Brain microvascular endothelial cell (primary cell): ENCODE measurements around the gene THG1L.

Experiments
- DNase-seq: peaks from one replicate; pipeline ENCODE4 v3.0.0-alpha.2; 2020
- H3K27ac ChIP-seq: fragments of 250-450 bp; sonication (Bioruptor Pico); 2 replicates; pipeline ENCODE4 v1.5.1; 2020; ENCODE audit warnings: mild to moderate bottlenecking, moderate library complexity
- H3K27me3 ChIP-seq: fragments of 250-450 bp; sonication (Bioruptor Pico); replicated peaks from 2 replicates; pipeline ENCODE4 v1.5.1; 2020; ENCODE audit warnings: mild to moderate bottlenecking
- H3K36me3 ChIP-seq: fragments of 250-450 bp; sonication (Bioruptor Pico); replicated peaks from 2 replicates; pipeline ENCODE4 v1.5.1; 2020; ENCODE audit warnings: mild to moderate bottlenecking
- H3K4me3 ChIP-seq: 2 replicates; pipeline ENCODE4 v1.5.1; 2011; ENCODE audit warnings: low read depth, mild to moderate bottlenecking, control low read depth, low read length, moderate library complexity
- in situ Hi-C: cut with HindIII; loops from 2 replicates; pipeline ENCODE4 v1.10.0; 2017; ENCODE audit warnings: low sequenced_read_pairs, low pct_ligation_motif_present
- TF ChIP-seq, protein P1 (sequence below): IDR thresholded peaks from 2 replicates; pipeline ENCODE4 v1.5.1; 2011; ENCODE audit warnings: low read depth, mild to moderate bottlenecking, moderate library complexity, low read length, control low read depth, inconsistent platforms; ENCODE audit errors: missing control alignments

Gene THG1L

DNA sequence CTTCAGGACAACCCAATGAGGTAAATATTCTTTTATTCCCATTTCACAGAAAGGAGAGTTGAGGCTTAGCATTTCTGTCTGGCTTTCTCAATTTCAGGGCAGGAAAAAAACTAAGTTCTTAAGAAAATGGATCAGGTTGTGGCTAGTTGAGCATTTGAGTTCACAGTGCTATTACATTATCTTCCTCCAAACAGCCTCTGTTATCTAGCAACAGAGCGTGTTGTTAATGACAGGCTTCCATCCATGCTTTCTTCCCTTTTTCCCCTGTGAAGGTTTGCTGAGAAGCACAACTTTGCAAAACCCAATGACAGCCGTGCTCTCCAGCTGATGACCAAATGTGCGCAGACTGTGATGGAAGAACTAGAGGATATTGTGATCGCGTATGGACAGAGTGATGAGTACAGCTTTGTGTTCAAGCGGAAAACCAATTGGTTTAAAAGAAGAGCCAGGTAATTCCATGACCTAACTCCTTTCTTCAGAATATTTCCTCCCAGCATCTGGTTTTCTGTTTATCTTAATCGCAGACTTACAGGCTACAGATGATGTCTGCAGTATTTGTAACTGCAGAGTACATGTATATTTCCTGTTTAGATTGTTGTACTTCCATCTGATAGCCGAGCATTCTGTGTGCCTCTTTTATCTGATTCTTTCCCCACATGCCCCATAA is 1.5 kb downstream of the THG1L start:
- no peak for DNase-seq
- Histone ChIP-seq H3K27me3 (no peaks in the 10 kb centered on the region), H3K4me3 (no peak overlapping the region), H3K36me3 (peaks cover 11% of the 10 kb centered on the region), H3K27ac (no peak overlapping the region)
- TF ChIP-seq, protein P1, sequence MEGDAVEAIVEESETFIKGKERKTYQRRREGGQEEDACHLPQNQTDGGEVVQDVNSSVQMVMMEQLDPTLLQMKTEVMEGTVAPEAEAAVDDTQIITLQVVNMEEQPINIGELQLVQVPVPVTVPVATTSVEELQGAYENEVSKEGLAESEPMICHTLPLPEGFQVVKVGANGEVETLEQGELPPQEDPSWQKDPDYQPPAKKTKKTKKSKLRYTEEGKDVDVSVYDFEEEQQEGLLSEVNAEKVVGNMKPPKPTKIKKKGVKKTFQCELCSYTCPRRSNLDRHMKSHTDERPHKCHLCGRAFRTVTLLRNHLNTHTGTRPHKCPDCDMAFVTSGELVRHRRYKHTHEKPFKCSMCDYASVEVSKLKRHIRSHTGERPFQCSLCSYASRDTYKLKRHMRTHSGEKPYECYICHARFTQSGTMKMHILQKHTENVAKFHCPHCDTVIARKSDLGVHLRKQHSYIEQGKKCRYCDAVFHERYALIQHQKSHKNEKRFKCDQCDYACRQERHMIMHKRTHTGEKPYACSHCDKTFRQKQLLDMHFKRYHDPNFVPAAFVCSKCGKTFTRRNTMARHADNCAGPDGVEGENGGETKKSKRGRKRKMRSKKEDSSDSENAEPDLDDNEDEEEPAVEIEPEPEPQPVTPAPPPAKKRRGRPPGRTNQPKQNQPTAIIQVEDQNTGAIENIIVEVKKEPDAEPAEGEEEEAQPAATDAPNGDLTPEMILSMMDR, result no peak
- in situ Hi-C loops, result no loop called here

DNA sequence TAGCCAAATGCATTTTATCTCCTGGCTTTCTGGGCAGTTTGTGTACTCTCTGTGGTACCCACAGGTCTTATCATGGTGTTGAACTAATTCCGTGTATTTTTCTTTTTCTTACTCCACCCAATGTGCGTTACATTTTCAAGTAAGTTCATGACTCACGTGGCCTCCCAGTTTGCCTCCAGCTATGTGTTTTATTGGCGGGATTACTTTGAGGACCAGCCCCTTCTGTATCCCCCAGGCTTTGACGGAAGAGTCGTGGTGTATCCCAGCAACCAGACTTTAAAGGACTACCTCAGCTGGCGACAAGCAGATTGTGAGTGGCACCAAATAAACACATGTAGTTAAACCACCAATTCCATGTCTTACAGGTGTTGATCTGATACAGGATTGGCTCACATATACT is 3.2 kb downstream of the THG1L start:
- no peak for DNase-seq

DNA sequence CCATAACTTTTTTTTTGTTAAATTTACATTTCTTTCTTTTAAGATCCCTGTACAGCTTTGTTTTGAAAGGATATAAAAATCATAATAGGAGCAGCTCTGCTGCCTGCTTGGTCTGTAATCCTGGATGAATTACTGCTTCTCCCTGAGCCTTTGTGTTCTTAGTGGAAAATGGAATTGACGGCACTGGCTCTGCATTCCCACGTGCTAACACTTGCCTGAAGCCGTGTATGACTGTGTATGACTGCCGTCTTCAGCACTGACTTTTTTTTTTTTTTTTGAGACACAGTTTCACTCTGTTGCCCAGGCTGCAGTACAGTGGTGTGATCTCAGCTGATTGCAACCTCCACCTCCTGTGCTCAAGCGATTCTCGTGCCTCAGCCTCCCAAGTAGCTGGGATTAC is 4.8 kb downstream of the THG1L start:
- no peak overlapping the region for H3K27ac ChIP-seq
- in situ Hi-C loops, result no loop called here

More for the DNA sequence above, 3.2 kb downstream of the THG1L start:
- H3K4me3 ChIP-seq, result no peak overlapping the region
- H3K27me3 ChIP-seq, result no peaks in the 10 kb centered on the region
- TF ChIP-seq, protein P1, result no peak
- H3K36me3 ChIP-seq, result peaks cover 11% of the 10 kb centered on the region
- no peak overlapping the region for H3K27ac ChIP-seq
- in situ Hi-C loops, result no loop called here

DNA sequence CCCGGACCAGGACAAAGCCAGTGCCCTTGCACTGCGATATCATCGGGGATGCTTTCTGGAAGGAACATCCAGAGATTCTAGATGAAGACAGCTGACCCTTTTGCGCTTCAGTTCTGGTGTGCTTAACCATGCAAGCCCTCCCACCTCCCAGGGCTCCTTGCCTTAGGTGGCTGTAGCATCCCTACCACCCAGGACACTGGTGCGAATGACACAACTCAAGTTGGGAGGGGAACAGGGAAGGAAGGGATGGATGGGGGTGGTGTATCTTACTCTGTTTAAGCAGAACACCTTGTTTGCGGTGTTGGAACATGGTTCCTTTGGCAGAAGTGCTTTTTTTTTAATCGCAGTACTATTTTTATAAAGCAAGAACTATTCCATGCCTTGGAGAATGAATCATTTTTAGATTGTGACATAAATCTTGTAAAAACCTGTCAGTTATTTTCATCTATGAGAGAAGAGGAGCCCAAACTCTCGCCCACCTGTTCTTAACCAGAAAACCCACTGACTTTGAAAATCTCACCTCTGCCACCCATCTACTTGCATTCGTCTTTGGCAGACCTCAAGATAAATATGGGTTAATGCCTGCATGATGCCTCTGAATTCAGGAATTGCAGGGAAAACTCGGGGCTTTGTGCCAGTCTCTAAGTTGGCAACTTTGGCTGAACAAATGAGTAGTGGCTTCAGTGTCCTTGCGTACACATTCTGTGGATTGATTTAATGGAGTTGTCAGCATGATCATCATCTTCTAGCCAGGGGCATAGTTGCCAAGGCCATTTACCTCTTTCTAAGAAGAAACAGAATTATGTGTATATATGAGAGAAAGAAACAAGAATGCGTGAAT is 8.4 kb downstream of the THG1L start:
- TF ChIP-seq, protein P1, result no peak
- in situ Hi-C loops, result no loop called here
- H3K4me3 ChIP-seq, result no peak overlapping the region

More for the DNA sequence above, 4.8 kb downstream of the THG1L start:
- Histone ChIP-seq H3K27me3 (no peaks in the 10 kb centered on the region), H3K36me3 (peaks cover 11% of the 10 kb centered on the region), H3K4me3 (no peak overlapping the region)
- TF ChIP-seq, protein P1, result no peak
- DNase-seq, result no peak

DNA sequence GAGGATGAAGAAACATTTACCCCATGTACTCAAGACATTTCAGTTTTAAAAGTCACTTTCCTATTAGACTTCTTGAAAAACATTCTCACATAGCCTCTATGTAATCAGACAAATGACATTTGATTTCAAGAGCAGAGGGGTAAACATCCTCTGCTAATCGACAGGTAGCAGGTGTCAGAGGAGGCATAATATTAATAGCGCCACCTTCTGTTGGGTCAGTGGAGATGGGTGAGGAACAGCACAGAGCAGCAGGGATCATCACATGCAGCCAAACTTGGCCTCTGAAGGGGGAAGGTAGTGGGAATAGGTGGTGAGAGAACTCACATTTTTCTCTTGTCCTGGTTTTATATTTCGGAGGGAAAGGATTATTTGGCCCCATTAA is 9.0 kb downstream of the THG1L start:
- DNase-seq, result no peak
- Histone ChIP-seq H3K4me3 (no peak overlapping the region), H3K27me3 (no peaks in the 10 kb centered on the region), H3K27ac (no peak overlapping the region), H3K36me3 (peaks cover 1% of the 10 kb centered on the region)
- TF ChIP-seq, protein P1, result peak; percentile 71
- in situ Hi-C loops, result no loop called here

More for the DNA sequence above, 8.4 kb downstream of the THG1L start:
- H3K27ac ChIP-seq, result no peak overlapping the region
- no peaks in the 10 kb centered on the region for H3K27me3 ChIP-seq
- DNase-seq, result no peak
- peaks cover 4% of the 10 kb centered on the region for H3K36me3 ChIP-seq
